Breast epithelium (tissue), 3 donors: ENCODE measurements around the gene KLK14.

Experiments used
- CTCF ChIP-seq, 3 donors: fragments of 450-650 bp; IDR thresholded peaks; one replicate each; pipeline ENCODE4 v1.5.1; 2016 to 2017; ENCODE audit warnings: antibody characterized with exemption in 3 of 3, mild to moderate bottlenecking in 3 of 3, moderate library complexity in 3 of 3
- POLR2A ChIP-seq: fragments of 450-650 bp; IDR thresholded peaks from one replicate; pipeline ENCODE4 v1.6.1; 2016; ENCODE audit warnings: antibody characterized with exemption, mild to moderate bottlenecking, moderate library complexity
- POLR2AphosphoS5 ChIP-seq, 3 donors: sonication (generic); formaldehyde crosslinking; IDR thresholded peaks; one replicate each; pipeline ENCODE4 v1.6.1; 2017; ENCODE audit warnings: antibody characterized with exemption in 3 of 3

- TF ChIP-seq CTCF (IDR thresholded peaks at IDR 0.05) (no peak), POLR2A (no peak), POLR2AphosphoS5 (IDR thresholded peaks at IDR 0.05) (no peak)
Measured at GRCh38 chr19:51127755-51128154, 45.1 kb upstream of the KLK14 start.
